IPS-11a (cell line): ENCODE data around the gene CERS3.

Experiments
- H3K4me3 ChIP-seq: one replicate; pipeline ENCODE4 v1.5.1; 2013; ENCODE audit warnings: low read depth, low read length, control low read depth

CERS3 gene

GRCh38 chr15:100528833-100529428 lies at the start of gene CERS3:
TSS of gene CERS3 (minus strand) at chr15:100528950. CDS start at chr15:100501849, 27,101 bp downstream.
- H3K4me3 ChIP-seq = no peak within 1 kb of the TSS

GRCh38 chr15:100573526-100573925 lies 44.8 kb upstream of the CERS3 start:
- H3K4me3 ChIP-seq = no peak overlapping the region

GRCh38 chr15:100572362-100572983 lies 43.7 kb upstream of the CERS3 start:
- H3K4me3 ChIP-seq = no peak overlapping the region

GRCh38 chr15:100571592-100572167 lies 42.9 kb upstream of the CERS3 start:
- no peak overlapping the region for H3K4me3 ChIP-seq

- no peak overlapping the region for H3K4me3 ChIP-seq
Observed at GRCh38 chr15:100570735-100571313, 42.1 kb upstream of the CERS3 start.

GRCh38 chr15:100570275-100570674 lies 41.5 kb upstream of the CERS3 start:
- no peak overlapping the region for H3K4me3 ChIP-seq

- H3K4me3 ChIP-seq = no peak overlapping the region
Observed at GRCh38 chr15:100569391-100569790, 40.6 kb upstream of the CERS3 start.

- no peak overlapping the region for H3K4me3 ChIP-seq
Observed at GRCh38 chr15:100566850-100567628, 38.3 kb upstream of the CERS3 start.

- no peak overlapping the region for H3K4me3 ChIP-seq
Observed at GRCh38 chr15:100565591-100565990, 36.8 kb upstream of the CERS3 start.

GRCh38 chr15:100560323-100560722 lies 31.6 kb upstream of the CERS3 start:
- no peak overlapping the region for H3K4me3 ChIP-seq

- no peak overlapping the region for H3K4me3 ChIP-seq
Observed at GRCh38 chr15:100559330-100559729, 30.6 kb upstream of the CERS3 start.

GRCh38 chr15:100558771-100559254 lies 30.1 kb upstream of the CERS3 start:
- H3K4me3 ChIP-seq = no peak overlapping the region

GRCh38 chr15:100553468-100553867 lies 24.7 kb upstream of the CERS3 start:
- no peak overlapping the region for H3K4me3 ChIP-seq

GRCh38 chr15:100547961-100548360 lies 19.2 kb upstream of the CERS3 start:
- H3K4me3 ChIP-seq = no peak overlapping the region

GRCh38 chr15:100544946-100545345 lies 16.2 kb upstream of the CERS3 start:
- no peak overlapping the region for H3K4me3 ChIP-seq

GRCh38 chr15:100544338-100544841 lies 15.6 kb upstream of the CERS3 start:
- no peak overlapping the region for H3K4me3 ChIP-seq

- H3K4me3 ChIP-seq = no peak overlapping the region
Observed at GRCh38 chr15:100542290-100542689, 13.5 kb upstream of the CERS3 start.

GRCh38 chr15:100537331-100537730 lies 8.6 kb upstream of the CERS3 start:
- no peak overlapping the region for H3K4me3 ChIP-seq

GRCh38 chr15:100536733-100537132 lies 8.0 kb upstream of the CERS3 start:
- H3K4me3 ChIP-seq = no peak overlapping the region

- H3K4me3 ChIP-seq = no peak overlapping the region
Observed at GRCh38 chr15:100533886-100534285, 5.1 kb upstream of the CERS3 start.

GRCh38 chr15:100531823-100532327 lies 3.1 kb upstream of the CERS3 start:
- no peak overlapping the region for H3K4me3 ChIP-seq
